Naive thymus-derived CD8-positive, alpha-beta T cell (primary cell): ENCODE data around the gene CNTN2. TPM values are rescaled to one million over a fixed set of nuclear protein-coding genes. Genes with fewer than 3 reads are reported as not detected.

Experiments used
- ATAC-seq, 2 donors: fragments of 150-1000 bp; cut with Tn5 transposase in 1 of 2; sonication (Bioruptor Pico), chemical (Tn5 transposase) in 1 of 2; 1 replicate in 1 of 2; 2 replicates in 1 of 2; pipeline ENCODE4 v1.10.0; 2021; ENCODE audit warnings: mild to moderate bottlenecking in 2 of 2, moderate library complexity in 2 of 2
- POLR2A ChIA-PET: fragments of 350-600 bp; sonication (Branson Sonifier 250); formaldehyde crosslinking; loops from one replicate; lab custom pipeline; 2021; ENCODE audit warnings: antibody characterized with exemption; lab: Charles Lee
- DNase-seq, 10 donors: peaks; one replicate each; pipeline versions ENCODE4 v3.0.0 to v3.0.0-alpha.2; 2020 to 2022
- H3K27ac Mint-ChIP-seq, 10 donors: one replicate each; pipeline ENCODE4 v1.8.0; 2020 to 2022; ENCODE audit warnings: mild to moderate bottlenecking in 10 of 10, mixed read lengths in 10 of 10, moderate library complexity in 4 of 10, inconsistent platforms in 1 of 10
- H3K27me3 Mint-ChIP-seq, 5 donors: one replicate each; pipeline ENCODE4 v1.8.0; 2021 to 2022; ENCODE audit warnings: mixed read lengths in 5 of 5
- H3K36me3 Mint-ChIP-seq, 3 donors: one replicate each; pipeline ENCODE4 v1.8.0; 2020 to 2022; ENCODE audit warnings: mixed read lengths in 3 of 3, mild to moderate bottlenecking in 2 of 3, inconsistent platforms in 1 of 3
- H3K4me1 Mint-ChIP-seq, 4 donors: one replicate each; pipeline ENCODE4 v1.8.0; 2021 to 2022; ENCODE audit warnings: mixed read lengths in 4 of 4
- H3K4me3 Mint-ChIP-seq, 10 donors: one replicate each; pipeline ENCODE4 v1.8.0; 2020 to 2022; ENCODE audit warnings: mild to moderate bottlenecking in 10 of 10, mixed read lengths in 10 of 10, moderate library complexity in 6 of 10, inconsistent platforms in 1 of 10
- H3K9me3 Mint-ChIP-seq, 9 donors: one replicate each; pipeline ENCODE4 v1.8.0; 2020 to 2022; ENCODE audit warnings: mixed read lengths in 9 of 9, mild to moderate bottlenecking in 3 of 9, inconsistent platforms in 1 of 9, moderate library complexity in 1 of 9
- polyA plus RNA-seq, 3 donors: library from polyadenylated mRNA; unstranded; fragments of 300-500 nt; fragmentation: Illumina TruSeq; gene quantifications; one replicate each; pipeline ENCODE4 v1.2.3, GENCODE V29; 2021
- total RNA-seq, 8 experiments: library from RNA in 2 of 8; stranded (reverse) in 2 of 8; gene quantifications; one replicate each; pipeline ENCODE4 v1.2.3 and lab custom pipeline; 2021 to 2026

Gene CNTN2
- total and polyA plus RNA-seq, 5 experiments from 2014 or later: not detected

DNA sequence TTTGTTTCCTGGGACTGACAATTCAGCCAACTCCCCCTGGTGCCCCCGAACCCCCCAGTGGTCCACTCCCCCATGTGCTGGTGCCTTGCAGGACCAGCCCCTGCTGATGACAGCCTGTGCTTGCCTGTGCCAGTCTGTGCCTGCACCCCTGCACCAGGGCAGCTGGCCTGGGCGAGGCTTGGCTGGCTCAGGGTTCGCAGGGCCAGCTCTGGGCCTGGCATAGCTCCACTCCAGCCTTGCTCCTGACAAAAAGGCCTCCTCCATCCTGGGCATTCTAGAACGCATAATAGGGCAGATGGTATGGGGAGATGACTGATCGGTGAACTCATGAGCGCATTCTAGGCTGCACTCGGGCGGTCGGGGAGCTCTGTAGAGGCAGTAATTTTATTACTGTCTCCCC is 5.4 kb downstream of the CNTN2 start:
- Mint-ChIP-seq H3K4me3 (no peak overlapping the region), H3K27ac (no peak overlapping the region), H3K36me3 (no peaks in the 10 kb centered on the region), H3K9me3 (no peaks in the 10 kb centered on the region), H3K4me1 (peaks cover 0 to 3% (median 0%) of the 10 kb centered on the region in 4 donors), H3K27me3 (peaks cover 6 to 36% (median 23%) of the 10 kb centered on the region in 5 donors)
- DNase-seq (no peak), ATAC-seq (no peak)
- POLR2A ChIA-PET: no interaction called here

GRCh38 chr1:205049479-205049878 is 6.5 kb downstream of the CNTN2 start:
- Mint-ChIP-seq H3K9me3 (no peaks in the 10 kb centered on the region), H3K4me1 (peaks cover 0 to 3% (median 0%) of the 10 kb centered on the region in 4 donors), H3K4me3 (no peak overlapping the region), H3K27me3 (peaks cover 6 to 30% (median 18%) of the 10 kb centered on the region in 5 donors), H3K36me3 (no peaks in the 10 kb centered on the region), H3K27ac (no peak overlapping the region)
- ATAC-seq: no peak
- POLR2A ChIA-PET: no interaction called here
- no peak for DNase-seq

- no peaks in the 10 kb centered on the region for H3K36me3 Mint-ChIP-seq
- DNase-seq (no peak), ATAC-seq (no peak)
- no peaks in the 10 kb centered on the region for H3K9me3 Mint-ChIP-seq
- H3K27ac Mint-ChIP-seq: no peak overlapping the region
- no peaks in the 10 kb centered on the region for H3K4me1 Mint-ChIP-seq
- peaks cover 0 to 12% (median 1%) of the 10 kb centered on the region in 5 donors for H3K27me3 Mint-ChIP-seq
- POLR2A ChIA-PET: no interaction called here
- H3K4me3 Mint-ChIP-seq: no peak overlapping the region
Measured at GRCh38 chr1:205052690-205053089, 9.7 kb downstream of the CNTN2 start.

- DNase-seq (no peak), ATAC-seq (no peak)
- Mint-ChIP-seq H3K4me3 (no peak overlapping the region), H3K36me3 (no peaks in the 10 kb centered on the region), H3K27ac (no peak overlapping the region), H3K27me3 (peaks cover 0 to 11% (median 1%) of the 10 kb centered on the region in 5 donors), H3K4me1 (no peaks in the 10 kb centered on the region), H3K9me3 (no peaks in the 10 kb centered on the region)
- POLR2A ChIA-PET: no interaction called here
Measured at GRCh38 chr1:205053296-205053695, 10.3 kb downstream of the CNTN2 start.

DNA sequence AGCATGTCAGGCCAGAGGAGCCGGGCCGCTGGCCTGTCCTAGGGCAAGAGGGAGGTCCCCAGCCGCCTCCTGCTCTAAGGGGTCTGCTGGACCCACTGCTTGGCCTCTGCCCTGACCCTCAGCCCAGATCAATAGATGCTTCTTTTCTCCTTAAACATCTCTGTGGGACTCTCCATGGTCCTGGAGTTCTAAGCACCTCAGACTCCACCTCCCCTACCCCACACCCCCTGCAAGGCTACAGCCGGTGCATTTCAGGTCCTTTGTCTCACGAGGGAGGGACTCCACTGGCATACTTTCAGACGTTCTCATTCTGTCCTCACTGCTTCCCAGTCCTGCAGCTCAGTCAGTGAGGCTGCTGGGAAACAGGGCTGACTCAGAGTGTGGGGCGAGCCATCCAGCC is 11.0 kb downstream of the CNTN2 start:
- ATAC-seq (no peak), DNase-seq (no peak)
- H3K4me1 Mint-ChIP-seq: no peaks in the 10 kb centered on the region
- no peak overlapping the region for H3K4me3 Mint-ChIP-seq
- no peaks in the 10 kb centered on the region for H3K36me3 Mint-ChIP-seq
- H3K27me3 Mint-ChIP-seq: peaks cover 0 to 9% (median 1%) of the 10 kb centered on the region in 5 donors
- H3K9me3 Mint-ChIP-seq: no peaks in the 10 kb centered on the region
- H3K27ac Mint-ChIP-seq: no peak overlapping the region
- POLR2A ChIA-PET: no interaction called here

- Mint-ChIP-seq H3K9me3 (no peaks in the 10 kb centered on the region), H3K27me3 (peaks cover 0 to 8% (median 1%) of the 10 kb centered on the region in 5 donors), H3K4me3 (no peak overlapping the region), H3K36me3 (no peaks in the 10 kb centered on the region), H3K4me1 (no peaks in the 10 kb centered on the region), H3K27ac (no peak overlapping the region)
- DNase-seq (no peak), ATAC-seq (no peak)
- POLR2A ChIA-PET: no interaction called here
Measured at GRCh38 chr1:205056188-205056611, 13.2 kb downstream of the CNTN2 start.

GRCh38 chr1:205056956-205057568 is 14.1 kb downstream of the CNTN2 start:
- H3K9me3 Mint-ChIP-seq: no peaks in the 10 kb centered on the region
- ATAC-seq (no peak), DNase-seq (no peak)
- H3K4me1 Mint-ChIP-seq: peaks cover 0 to 7% (median 0%) of the 10 kb centered on the region in 4 donors
- no peak overlapping the region for H3K27ac Mint-ChIP-seq
- H3K4me3 Mint-ChIP-seq: no peak overlapping the region
- peaks cover 0 to 8% (median 1%) of the 10 kb centered on the region in 5 donors for H3K27me3 Mint-ChIP-seq
- POLR2A ChIA-PET: no interaction called here
- H3K36me3 Mint-ChIP-seq: no peaks in the 10 kb centered on the region

DNA sequence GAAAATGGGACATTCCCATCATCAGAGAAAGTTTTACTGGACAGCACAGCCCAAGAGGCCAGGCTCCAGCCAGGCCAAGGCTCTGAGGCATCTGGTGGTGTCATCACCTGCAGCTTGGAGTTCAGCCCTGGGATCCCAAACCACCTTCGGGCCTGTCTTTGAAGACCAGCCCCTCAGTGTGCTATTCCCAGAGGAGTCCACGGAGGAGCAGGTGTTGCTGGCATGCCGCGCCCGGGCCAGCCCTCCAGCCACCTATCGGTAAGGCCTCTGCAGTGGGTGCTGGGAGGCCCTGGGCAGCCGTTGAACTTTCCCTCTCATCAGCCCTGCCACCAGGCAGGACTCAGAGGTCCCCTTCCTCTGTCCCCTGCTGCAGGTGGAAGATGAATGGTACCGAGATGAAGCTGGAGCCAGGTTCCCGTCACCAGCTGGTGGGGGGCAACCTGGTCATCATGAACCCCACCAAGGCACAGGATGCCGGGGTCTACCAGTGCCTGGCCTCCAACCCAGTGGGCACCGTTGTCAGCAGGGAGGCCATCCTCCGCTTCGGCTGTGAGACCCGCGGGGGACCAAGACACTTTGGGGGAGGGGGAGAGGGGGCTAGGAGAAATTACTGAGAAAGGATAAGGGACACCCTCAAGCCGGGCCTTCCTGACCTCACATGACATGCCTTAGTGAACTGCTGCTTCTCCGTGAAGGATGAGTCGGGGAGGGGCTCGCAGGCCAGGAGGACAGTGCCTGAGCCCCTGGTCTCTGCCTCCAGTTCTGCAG is 15.0 kb downstream of the CNTN2 start:
- POLR2A ChIA-PET: no interaction called here
- Mint-ChIP-seq H3K4me1 (peaks cover 0 to 7% (median 0%) of the 10 kb centered on the region in 4 donors), H3K27me3 (peaks cover 0 to 8% (median 1%) of the 10 kb centered on the region in 5 donors), H3K27ac (no peak overlapping the region), H3K9me3 (no peaks in the 10 kb centered on the region), H3K36me3 (no peaks in the 10 kb centered on the region), H3K4me3 (no peak overlapping the region)
- no peak for ATAC-seq
- no peak for DNase-seq

DNA sequence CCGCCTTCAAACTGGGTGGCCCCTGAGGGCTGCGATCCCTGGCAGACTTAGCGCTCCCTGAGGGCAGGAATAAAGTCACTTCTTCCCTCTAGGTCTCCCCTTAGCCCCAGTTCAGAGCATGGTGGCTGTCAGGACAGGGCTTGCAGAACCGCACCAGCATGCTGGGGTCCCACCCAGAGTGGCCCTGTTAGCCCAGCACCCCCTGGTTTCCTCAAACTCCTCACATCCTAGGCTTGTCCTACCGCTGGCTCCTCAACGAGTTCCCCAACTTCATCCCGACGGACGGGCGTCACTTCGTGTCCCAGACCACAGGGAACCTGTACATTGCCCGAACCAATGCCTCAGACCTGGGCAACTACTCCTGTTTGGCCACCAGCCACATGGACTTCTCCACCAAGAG is 15.8 kb downstream of the CNTN2 start:
- POLR2A ChIA-PET: no interaction called here
- no peak overlapping the region for H3K4me3 Mint-ChIP-seq
- DNase-seq: no peak

DNA sequence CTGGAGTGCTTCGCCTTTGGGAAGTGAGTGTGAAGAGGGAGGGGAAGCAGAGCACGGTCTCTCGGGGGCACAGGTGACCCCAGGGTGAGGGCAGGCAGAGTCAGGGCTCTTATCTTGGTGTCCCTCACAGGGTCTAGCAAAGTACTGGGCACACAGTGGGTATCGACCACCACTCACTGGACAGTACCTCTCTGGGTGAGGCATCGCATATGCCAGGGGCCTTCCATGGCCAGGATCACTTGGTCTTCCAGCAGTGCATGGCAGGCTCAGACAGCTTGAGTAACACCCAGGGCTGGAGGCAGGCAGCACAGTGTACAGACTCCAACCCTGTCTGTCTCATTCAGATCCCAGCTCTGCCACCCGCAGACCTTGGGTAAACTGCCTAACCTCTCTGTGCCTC is 16.6 kb downstream of the CNTN2 start:
- H3K4me1 Mint-ChIP-seq: peaks cover 0 to 7% (median 0%) of the 10 kb centered on the region in 4 donors
- H3K27ac Mint-ChIP-seq: no peak overlapping the region
- POLR2A ChIA-PET: no interaction called here
- no peak overlapping the region for H3K4me3 Mint-ChIP-seq
- DNase-seq: no peak
- peaks cover 0 to 6% (median 0%) of the 10 kb centered on the region in 5 donors for H3K27me3 Mint-ChIP-seq
- no peaks in the 10 kb centered on the region for H3K36me3 Mint-ChIP-seq
- ATAC-seq: no peak
- no peaks in the 10 kb centered on the region for H3K9me3 Mint-ChIP-seq

More for the DNA sequence above, 15.8 kb downstream of the CNTN2 start:
- H3K27me3 Mint-ChIP-seq: peaks cover 0 to 8% (median 0%) of the 10 kb centered on the region in 5 donors
- no peaks in the 10 kb centered on the region for H3K36me3 Mint-ChIP-seq
- H3K4me1 Mint-ChIP-seq: peaks cover 0 to 7% (median 0%) of the 10 kb centered on the region in 4 donors
- no peak for ATAC-seq
- H3K27ac Mint-ChIP-seq: no peak overlapping the region
- no peaks in the 10 kb centered on the region for H3K9me3 Mint-ChIP-seq

DNA sequence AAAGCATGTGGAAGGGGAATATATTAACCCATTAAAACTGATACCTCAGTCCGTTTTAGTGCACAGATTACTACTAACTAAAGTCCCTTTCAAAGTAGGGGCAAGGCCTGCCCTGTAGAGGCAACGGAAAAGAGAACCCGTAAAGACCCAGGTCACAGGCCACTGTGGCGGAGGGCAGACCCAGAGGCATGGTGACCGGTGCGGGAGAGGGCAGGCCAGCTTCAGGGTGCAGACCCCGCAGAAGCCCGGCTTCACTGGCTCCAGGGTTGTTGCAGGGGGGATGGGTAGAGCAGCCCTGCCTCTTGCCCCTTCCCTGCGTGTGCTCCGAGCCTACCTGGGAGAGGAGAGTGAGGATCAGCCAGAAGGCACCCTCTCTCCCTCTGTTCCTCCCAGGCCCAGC is 17.7 kb downstream of the CNTN2 start:
- H3K27me3 Mint-ChIP-seq: no peaks in the 10 kb centered on the region
- DNase-seq (no peak), ATAC-seq (no peak)
- POLR2A ChIA-PET: no interaction called here
- peaks cover 0 to 7% (median 0%) of the 10 kb centered on the region in 4 donors for H3K4me1 Mint-ChIP-seq
- no peaks in the 10 kb centered on the region for H3K36me3 Mint-ChIP-seq
- no peaks in the 10 kb centered on the region for H3K9me3 Mint-ChIP-seq
- no peak overlapping the region for H3K27ac Mint-ChIP-seq
- H3K4me3 Mint-ChIP-seq: no peak overlapping the region

- no peaks in the 10 kb centered on the region for H3K36me3 Mint-ChIP-seq
- POLR2A ChIA-PET: interaction anchor here (0.6 kb wide), 1 partner anchor 62 kb away, joined by 3 read pairs; no protein-coding TSS in a partner anchor
- ATAC-seq: no peak
- H3K27me3 Mint-ChIP-seq: no peaks in the 10 kb centered on the region
- no peak for DNase-seq
- H3K4me3 Mint-ChIP-seq: no peak overlapping the region
- H3K4me1 Mint-ChIP-seq: peaks cover 0 to 7% (median 0%) of the 10 kb centered on the region in 4 donors
- H3K9me3 Mint-ChIP-seq: no peaks in the 10 kb centered on the region
- no peak overlapping the region for H3K27ac Mint-ChIP-seq
Measured at GRCh38 chr1:205061227-205061626, 18.2 kb downstream of the CNTN2 start.

DNA sequence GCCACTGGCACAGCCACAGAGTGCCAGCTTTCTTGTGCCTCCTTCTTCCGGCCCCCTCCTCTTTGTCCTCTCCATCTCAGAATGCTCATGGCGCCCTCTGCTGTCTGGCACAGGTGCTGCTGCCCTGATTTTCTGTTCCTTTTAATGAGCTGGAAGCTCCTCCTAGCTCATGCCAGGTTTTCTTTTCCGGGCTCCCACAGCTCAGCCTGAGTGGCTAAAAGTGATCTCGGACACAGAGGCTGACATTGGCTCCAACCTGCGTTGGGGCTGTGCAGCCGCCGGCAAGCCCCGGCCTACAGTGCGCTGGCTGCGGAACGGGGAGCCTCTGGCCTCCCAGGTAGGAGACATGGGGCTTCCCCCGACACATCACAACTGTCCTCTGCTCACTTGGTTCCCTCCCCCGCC is 18.7 kb downstream of the CNTN2 start:
- no peak overlapping the region for H3K4me3 Mint-ChIP-seq
- no peaks in the 10 kb centered on the region for H3K27me3 Mint-ChIP-seq
- H3K36me3 Mint-ChIP-seq: no peaks in the 10 kb centered on the region
- POLR2A ChIA-PET: interaction anchor here (0.6 kb wide), 2 partner anchors 62 to 678 kb away, joined by 3 to 5 read pairs; no protein-coding TSS in a partner anchor
- DNase-seq: peak; percentile 49 to 83 (median 66)
- H3K4me1 Mint-ChIP-seq: peaks cover 0 to 7% (median 0%) of the 10 kb centered on the region in 4 donors
- no peak overlapping the region for H3K27ac Mint-ChIP-seq
- H3K9me3 Mint-ChIP-seq: no peaks in the 10 kb centered on the region
- ATAC-seq: peak; percentile 68 to 79
